Skeletal muscle satellite cell (primary cell): ENCODE measurements around the gene MAML2.
"Not testable (repeated sequence)": the region's sequence is repeated elsewhere in the genome, so short reads cannot be mapped to it uniquely, and the experiment has no call there.

Experiments used
- H3K27me3 ChIP-seq: 2 replicates; pipeline ENCODE4 v1.7.0; 2013; ENCODE audit warnings: low read length; ENCODE audit not compliant: control insufficient read depth, insufficient read depth
- H3K36me3 ChIP-seq: 2 replicates; pipeline ENCODE4 v1.7.0; 2013; ENCODE audit warnings: mild to moderate bottlenecking, control low read depth, low read length; ENCODE audit not compliant: insufficient read depth
- H3K4me1 ChIP-seq: 2 replicates; pipeline ENCODE4 v1.7.0; 2013; ENCODE audit warnings: low read length; ENCODE audit not compliant: control insufficient read depth, insufficient read depth
- H3K4me2 ChIP-seq: 2 replicates; pipeline ENCODE4 v1.7.0; 2013; ENCODE audit warnings: mild to moderate bottlenecking, low read length
- H3K4me3 ChIP-seq: 2 replicates; pipeline ENCODE4 v1.7.0; 2013; ENCODE audit warnings: low read length
- H3K9ac ChIP-seq: 2 replicates; pipeline ENCODE4 v1.7.0; 2013; ENCODE audit warnings: mild to moderate bottlenecking, low read depth, low read length, moderate library complexity
- H3K9me3 ChIP-seq: replicated peaks from 2 replicates; pipeline ENCODE4 v1.7.0; 2013; ENCODE audit warnings: mild to moderate bottlenecking, control low read depth, low read length

Gene MAML2

GRCh38 chr11:96186806-96187205, 156.2 kb downstream of the MAML2 start:
- no peaks in the 10 kb centered on the region for H3K9me3 ChIP-seq
- peak overlapping the region; percentile 67 for H3K9ac ChIP-seq
- peaks cover 46% of the 10 kb centered on the region for H3K4me1 ChIP-seq
- H3K36me3 ChIP-seq: no peaks in the 10 kb centered on the region
- no peak overlapping the region for H3K4me3 ChIP-seq
- H3K27me3 ChIP-seq: no peaks in the 10 kb centered on the region
- no peak overlapping the region for H3K4me2 ChIP-seq

- no peaks in the 10 kb centered on the region for H3K36me3 ChIP-seq
- no peaks in the 10 kb centered on the region for H3K27me3 ChIP-seq
- H3K4me1 ChIP-seq: peaks cover 40% of the 10 kb centered on the region
- H3K4me3 ChIP-seq: no peak overlapping the region
- no peaks in the 10 kb centered on the region for H3K9me3 ChIP-seq
- H3K9ac ChIP-seq: no peak overlapping the region
- no peak overlapping the region for H3K4me2 ChIP-seq
Measured at GRCh38 chr11:96185220-96185768, 157.7 kb downstream of the MAML2 start.

GRCh38 chr11:96180937-96181336, 162.1 kb downstream of the MAML2 start:
- H3K4me3 ChIP-seq, H3K27me3 ChIP-seq, H3K36me3 ChIP-seq, H3K4me2 ChIP-seq, H3K9me3 ChIP-seq, H3K9ac ChIP-seq: not testable (repeated sequence)
- peaks cover 10% of the 10 kb centered on the region for H3K4me1 ChIP-seq

- Histone ChIP-seq H3K4me1 (peaks cover 10% of the 10 kb centered on the region), H3K4me3 (no peak overlapping the region), H3K27me3 (no peaks in the 10 kb centered on the region), H3K4me2 (no peak overlapping the region), H3K9ac (no peak overlapping the region), H3K9me3 (no peaks in the 10 kb centered on the region), H3K36me3 (peaks cover 4% of the 10 kb centered on the region)
Measured at GRCh38 chr11:96180341-96180740, 162.7 kb downstream of the MAML2 start.

GRCh38 chr11:96179905-96180304, 163.1 kb downstream of the MAML2 start:
- H3K4me1 ChIP-seq: peaks cover 10% of the 10 kb centered on the region
- H3K9me3 ChIP-seq: no peaks in the 10 kb centered on the region
- H3K27me3 ChIP-seq: no peaks in the 10 kb centered on the region
- peaks cover 4% of the 10 kb centered on the region for H3K36me3 ChIP-seq
- no peak overlapping the region for H3K9ac ChIP-seq
- H3K4me2 ChIP-seq: no peak overlapping the region
- H3K4me3 ChIP-seq: no peak overlapping the region

GRCh38 chr11:96178887-96179279, 164.1 kb downstream of the MAML2 start:
- H3K9me3 ChIP-seq: no peaks in the 10 kb centered on the region
- H3K4me2 ChIP-seq: no peak overlapping the region
- no peak overlapping the region for H3K9ac ChIP-seq
- no peaks in the 10 kb centered on the region for H3K27me3 ChIP-seq
- peaks cover 10% of the 10 kb centered on the region for H3K4me1 ChIP-seq
- no peak overlapping the region for H3K4me3 ChIP-seq
- peaks cover 4% of the 10 kb centered on the region for H3K36me3 ChIP-seq

GRCh38 chr11:96178049-96178886, 164.7 kb downstream of the MAML2 start:
- Histone ChIP-seq H3K9ac (no peak overlapping the region), H3K36me3 (peaks cover 8% of the 10 kb centered on the region), H3K4me2 (no peak overlapping the region), H3K4me3 (no peak overlapping the region), H3K9me3 (no peaks in the 10 kb centered on the region), H3K27me3 (no peaks in the 10 kb centered on the region), H3K4me1 (peaks cover 10% of the 10 kb centered on the region)

- no peak overlapping the region for H3K4me2 ChIP-seq
- no peaks in the 10 kb centered on the region for H3K9me3 ChIP-seq
- peaks cover 10% of the 10 kb centered on the region for H3K4me1 ChIP-seq
- no peaks in the 10 kb centered on the region for H3K27me3 ChIP-seq
- peaks cover 9% of the 10 kb centered on the region for H3K36me3 ChIP-seq
- H3K9ac ChIP-seq: no peak overlapping the region
- H3K4me3 ChIP-seq: no peak overlapping the region
Measured at GRCh38 chr11:96177146-96177545, 165.8 kb downstream of the MAML2 start.

- no peaks in the 10 kb centered on the region for H3K9me3 ChIP-seq
- no peak overlapping the region for H3K4me3 ChIP-seq
- no peaks in the 10 kb centered on the region for H3K27me3 ChIP-seq
- H3K9ac ChIP-seq: no peak overlapping the region
- H3K4me1 ChIP-seq: peaks cover 16% of the 10 kb centered on the region
- no peak overlapping the region for H3K4me2 ChIP-seq
- H3K36me3 ChIP-seq: peaks cover 9% of the 10 kb centered on the region
Measured at GRCh38 chr11:96173906-96174305, 169.1 kb downstream of the MAML2 start.

GRCh38 chr11:96173422-96173821, 169.6 kb downstream of the MAML2 start:
- Histone ChIP-seq H3K36me3 (peaks cover 7% of the 10 kb centered on the region), H3K4me2 (no peak overlapping the region), H3K4me3 (no peak overlapping the region), H3K27me3 (no peaks in the 10 kb centered on the region), H3K9me3 (no peaks in the 10 kb centered on the region), H3K9ac (no peak overlapping the region), H3K4me1 (peaks cover 19% of the 10 kb centered on the region)

- H3K4me2 ChIP-seq: no peak overlapping the region
Measured at GRCh38 chr11:96172604-96173003, 170.4 kb downstream of the MAML2 start.

GRCh38 chr11:96169250-96169649, 173.7 kb downstream of the MAML2 start:
- Histone ChIP-seq H3K4me2 (peak overlapping the region; percentile 38), H3K4me3 (no peak overlapping the region), H3K4me1 (peaks cover 39% of the 10 kb centered on the region)

More at GRCh38 chr11:96172604-96173003, 170.4 kb downstream of the MAML2 start:
- Histone ChIP-seq H3K36me3 (peaks cover 5% of the 10 kb centered on the region), H3K9ac (no peak overlapping the region), H3K9me3 (no peaks in the 10 kb centered on the region), H3K4me1 (peaks cover 26% of the 10 kb centered on the region), H3K27me3 (no peaks in the 10 kb centered on the region), H3K4me3 (no peak overlapping the region)

More at GRCh38 chr11:96169250-96169649, 173.7 kb downstream of the MAML2 start:
- no peaks in the 10 kb centered on the region for H3K27me3 ChIP-seq
- H3K36me3 ChIP-seq: peaks cover 5% of the 10 kb centered on the region
- H3K9ac ChIP-seq: peak overlapping the region; percentile 2
- no peaks in the 10 kb centered on the region for H3K9me3 ChIP-seq
